Measurements from ENCODE around the gene PLOD2.

Gene PLOD2

DNA sequence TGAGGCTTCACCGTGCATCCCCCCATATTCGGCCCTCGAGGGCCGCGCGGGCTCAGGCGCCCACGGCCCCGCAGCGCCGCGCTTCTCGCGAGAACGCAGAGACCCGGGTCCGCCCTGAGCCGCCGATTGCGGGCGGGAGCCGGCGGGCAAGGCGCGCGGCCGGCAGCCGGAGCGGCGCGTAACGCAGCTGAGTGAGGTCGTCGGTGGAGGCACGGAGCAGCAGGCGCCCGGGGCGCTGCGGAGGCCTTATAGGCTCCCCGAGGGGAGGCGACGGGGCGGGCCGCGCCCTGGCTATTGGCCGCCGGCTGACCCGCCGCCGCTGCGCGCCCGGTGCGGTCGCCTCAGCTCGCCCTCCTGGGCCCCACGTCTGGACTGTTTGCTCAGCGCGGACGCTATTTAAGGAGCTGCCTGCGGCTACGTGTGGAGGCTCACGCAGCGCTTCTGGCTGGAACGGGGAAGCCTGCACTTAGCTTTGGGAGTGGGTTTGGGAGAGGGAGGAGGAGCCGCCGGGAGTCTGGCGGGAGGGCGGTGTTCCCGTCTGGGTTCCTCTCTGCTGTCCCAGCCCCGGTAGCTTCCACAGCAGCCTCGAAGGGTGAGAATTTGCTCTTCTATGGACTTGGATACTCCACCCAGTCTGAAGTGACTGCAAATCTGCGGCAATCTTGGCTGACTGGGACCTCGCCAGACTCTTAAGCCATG, at the start of gene PLOD2:
PLOD2 (minus strand) TSS at position 221 of the 699 bp plus-strand sequence; CDS start at position 26, 195 bp downstream.
- Mint-ChIP-seq H3K4me1 (no peaks in the 10 kb centered on the region), H3K27ac (no peak within 1 kb of the TSS), H3K27me3 (peaks cover 11% of the 10 kb centered on the region), H3K36me3 (no peaks in the 10 kb centered on the region), H3K4me3 (peak within 1 kb of the TSS; percentile 53), H3K9me3 (no peaks in the 10 kb centered on the region)
- DNase-seq (ENCODE audit: low spot score in 2 of 2) = no peak
- ATAC-seq (ENCODE audit: low read depth) = peak; percentile 27

DNA sequence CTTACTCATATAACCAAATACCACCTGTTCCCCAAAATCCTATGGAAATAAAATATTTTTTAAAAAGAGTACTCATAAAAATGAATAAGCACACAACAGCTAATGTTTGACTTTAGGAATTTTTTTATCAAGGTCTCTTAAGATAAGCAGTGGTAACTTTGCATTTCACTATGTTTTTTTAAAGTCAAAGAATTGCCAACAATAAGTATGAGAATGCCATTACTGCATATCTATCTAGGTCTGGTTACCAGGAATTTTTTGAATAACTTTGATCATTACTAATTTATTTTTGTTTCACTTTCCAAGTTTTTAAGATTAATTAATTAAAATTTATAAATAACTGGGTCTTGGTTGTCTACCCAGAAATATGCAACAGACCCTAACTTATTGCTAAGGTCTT, 48.4 kb upstream of the PLOD2 start:
- H3K9me3 Mint-ChIP-seq = no peaks in the 10 kb centered on the region
- no peak overlapping the region for H3K4me3 Mint-ChIP-seq
- H3K4me1 Mint-ChIP-seq = no peaks in the 10 kb centered on the region
- DNase-seq (ENCODE audit: low spot score in 2 of 2) (no peak), ATAC-seq (ENCODE audit: low read depth) (no peak)
- no peaks in the 10 kb centered on the region for H3K36me3 Mint-ChIP-seq
- no peaks in the 10 kb centered on the region for H3K27me3 Mint-ChIP-seq
- no peak overlapping the region for H3K27ac Mint-ChIP-seq

DNA sequence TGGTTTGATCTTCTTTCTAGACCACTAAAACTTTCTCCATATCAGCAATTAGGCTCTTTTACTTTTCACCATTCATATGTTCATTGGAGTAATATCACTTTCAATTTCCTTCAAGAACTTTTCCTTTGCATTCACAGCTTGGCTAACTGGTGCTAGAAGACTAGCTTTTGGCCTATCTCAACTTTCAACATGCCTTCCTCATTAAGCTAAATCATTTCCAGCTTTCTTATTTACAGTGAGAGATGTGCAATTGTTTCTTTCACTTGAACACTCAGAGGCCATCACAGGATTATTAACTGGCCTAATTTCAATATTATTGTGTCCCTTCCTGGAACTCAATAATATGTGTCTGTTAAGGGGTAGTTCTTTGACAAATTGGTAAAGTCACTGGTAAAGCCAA, 42.8 kb upstream of the PLOD2 start:
- H3K36me3 Mint-ChIP-seq = no peaks in the 10 kb centered on the region
- no peaks in the 10 kb centered on the region for H3K9me3 Mint-ChIP-seq
- no peak for DNase-seq (ENCODE audit: low spot score in 2 of 2)
- no peaks in the 10 kb centered on the region for H3K27me3 Mint-ChIP-seq
- H3K27ac Mint-ChIP-seq = no peak overlapping the region
- no peak for ATAC-seq (ENCODE audit: low read depth)
- H3K4me1 Mint-ChIP-seq = no peaks in the 10 kb centered on the region
- H3K4me3 Mint-ChIP-seq = no peak overlapping the region

DNA sequence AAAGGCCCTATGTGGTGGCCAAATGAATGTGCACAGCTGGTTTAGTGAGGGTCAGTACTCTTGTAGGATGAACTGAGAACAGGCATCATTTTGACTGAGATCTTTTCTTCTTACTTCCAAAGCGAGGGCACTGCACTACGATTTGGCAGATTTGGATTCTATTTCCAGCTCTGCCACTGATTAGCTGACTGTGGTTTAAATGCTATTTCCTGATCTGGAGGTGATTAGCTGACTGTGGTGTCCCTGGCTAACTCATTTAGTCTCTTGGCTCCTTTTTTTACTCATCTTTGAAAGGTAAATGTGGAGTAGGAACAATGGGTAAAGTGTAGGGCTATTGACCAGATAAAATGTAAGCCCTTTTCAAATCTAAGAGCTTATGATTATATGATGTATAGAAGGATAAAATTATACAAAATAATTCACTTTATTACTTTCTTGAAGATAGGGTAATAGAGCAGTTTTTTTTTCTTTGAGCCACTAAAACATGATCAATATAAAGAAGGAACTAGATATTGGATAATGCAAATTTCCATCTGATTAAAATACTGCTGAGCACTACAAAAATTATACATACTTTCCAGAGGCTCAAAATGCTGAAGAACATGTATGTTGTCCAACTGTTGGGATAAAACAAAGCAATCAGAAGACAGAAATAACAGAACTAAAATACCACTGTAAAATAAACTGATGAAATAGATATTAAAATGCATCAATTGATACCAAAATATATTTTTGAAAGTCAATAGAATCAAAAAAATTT, 39.7 kb upstream of the PLOD2 start:
- H3K9me3 Mint-ChIP-seq = no peaks in the 10 kb centered on the region
- DNase-seq (ENCODE audit: low spot score in 2 of 2) (no peak), ATAC-seq (ENCODE audit: low read depth) (no peak)
- H3K4me1 Mint-ChIP-seq = no peaks in the 10 kb centered on the region
- no peak overlapping the region for H3K4me3 Mint-ChIP-seq
- peaks cover 6% of the 10 kb centered on the region for H3K27me3 Mint-ChIP-seq
- H3K36me3 Mint-ChIP-seq = no peaks in the 10 kb centered on the region
- no peak overlapping the region for H3K27ac Mint-ChIP-seq

DNA sequence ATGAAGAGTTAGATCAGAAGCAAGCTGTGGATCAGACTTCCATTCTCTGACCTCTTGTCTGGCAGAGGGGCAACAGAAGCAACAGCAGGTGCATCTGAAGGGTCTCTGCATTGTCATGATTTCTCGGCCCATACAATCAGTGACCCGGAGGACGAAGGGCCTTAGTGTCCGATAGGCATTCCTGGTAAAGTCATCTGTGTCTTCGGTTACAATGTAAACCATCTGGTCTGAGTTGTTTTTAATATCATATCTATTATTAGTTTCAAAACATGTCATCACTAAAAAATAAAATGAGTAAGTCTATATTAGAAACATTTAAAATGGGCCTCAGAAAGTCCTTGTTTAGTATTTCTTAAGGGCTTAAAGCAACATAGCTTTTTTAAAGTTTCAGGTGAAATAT, 38.8 kb upstream of the PLOD2 start:
- Mint-ChIP-seq H3K4me1 (no peaks in the 10 kb centered on the region), H3K27ac (no peak overlapping the region), H3K9me3 (no peaks in the 10 kb centered on the region), H3K4me3 (no peak overlapping the region), H3K27me3 (peaks cover 6% of the 10 kb centered on the region), H3K36me3 (no peaks in the 10 kb centered on the region)
- ATAC-seq (ENCODE audit: low read depth) (no peak), DNase-seq (ENCODE audit: low spot score in 2 of 2) (no peak)

DNA sequence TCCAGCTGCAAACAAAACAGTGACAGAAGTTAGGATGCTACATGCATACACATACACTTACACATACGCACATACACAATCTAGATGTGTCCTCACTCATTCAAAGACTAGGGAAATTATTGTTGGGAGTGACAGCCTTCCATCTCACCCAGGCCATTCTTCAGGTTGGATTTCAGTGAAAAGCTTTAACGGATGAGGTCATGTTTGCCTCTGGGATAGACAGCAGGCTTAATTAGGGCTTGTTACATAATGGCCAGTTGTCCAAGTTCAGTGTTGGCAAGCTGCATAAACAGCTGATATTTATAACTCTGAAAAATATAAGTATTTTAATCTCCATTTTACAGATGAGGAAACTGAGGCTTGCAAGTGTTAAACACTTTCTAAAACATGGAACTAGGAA, 35.8 kb upstream of the PLOD2 start:
- H3K4me3 Mint-ChIP-seq = no peak overlapping the region
- ATAC-seq (ENCODE audit: low read depth) (no peak), DNase-seq (ENCODE audit: low spot score in 2 of 2) (no peak)
- no peaks in the 10 kb centered on the region for H3K36me3 Mint-ChIP-seq
- no peaks in the 10 kb centered on the region for H3K9me3 Mint-ChIP-seq
- no peak overlapping the region for H3K27ac Mint-ChIP-seq
- peaks cover 6% of the 10 kb centered on the region for H3K27me3 Mint-ChIP-seq
- no peaks in the 10 kb centered on the region for H3K4me1 Mint-ChIP-seq

DNA sequence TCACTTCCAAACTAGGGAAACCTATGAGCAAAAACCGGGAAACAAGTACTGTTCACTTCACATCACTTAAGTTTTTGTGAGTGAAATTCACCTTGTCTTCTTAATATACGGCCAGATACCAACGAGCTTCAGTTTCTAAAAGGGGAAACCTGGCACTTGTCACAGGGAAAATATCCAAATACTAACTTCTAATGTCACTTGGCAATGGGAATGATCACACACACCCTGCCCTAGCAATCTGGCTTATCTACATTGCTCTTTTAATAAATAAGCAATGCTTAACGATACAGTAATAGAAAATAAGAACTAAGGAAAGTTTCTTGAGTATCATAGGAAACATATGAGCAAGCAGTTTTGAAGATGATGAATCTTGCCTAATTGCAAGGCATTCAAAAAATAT, 34.6 kb upstream of the PLOD2 start:
- Mint-ChIP-seq H3K27ac (no peak overlapping the region), H3K36me3 (no peaks in the 10 kb centered on the region), H3K27me3 (peaks cover 6% of the 10 kb centered on the region), H3K4me1 (no peaks in the 10 kb centered on the region), H3K4me3 (no peak overlapping the region), H3K9me3 (no peaks in the 10 kb centered on the region)
- ATAC-seq (ENCODE audit: low read depth) (no peak), DNase-seq (ENCODE audit: low spot score in 2 of 2) (no peak)

DNA sequence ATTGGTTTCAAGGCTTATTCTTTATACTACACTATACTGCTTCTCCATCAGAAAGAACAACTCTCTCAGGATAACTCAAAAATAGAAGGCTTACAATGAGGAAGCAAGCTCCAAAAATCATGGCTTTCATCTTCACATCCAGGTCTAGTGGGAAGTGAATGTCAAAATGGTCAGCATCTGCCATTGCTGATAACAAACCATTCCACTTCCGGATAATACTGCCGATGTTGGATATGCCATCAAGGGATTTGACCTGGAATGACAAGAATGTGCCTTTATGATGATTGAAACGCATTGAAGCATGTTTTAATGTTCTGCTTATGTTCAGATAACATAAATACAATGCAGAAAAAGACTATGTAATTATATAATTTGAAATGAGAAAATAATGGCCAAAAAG, 34.0 kb upstream of the PLOD2 start:
- H3K27ac Mint-ChIP-seq = no peak overlapping the region
- no peaks in the 10 kb centered on the region for H3K36me3 Mint-ChIP-seq
- no peaks in the 10 kb centered on the region for H3K9me3 Mint-ChIP-seq
- peaks cover 6% of the 10 kb centered on the region for H3K27me3 Mint-ChIP-seq
- no peak overlapping the region for H3K4me3 Mint-ChIP-seq
- no peak for ATAC-seq (ENCODE audit: low read depth)
- no peak for DNase-seq (ENCODE audit: low spot score in 2 of 2)
- no peaks in the 10 kb centered on the region for H3K4me1 Mint-ChIP-seq

DNA sequence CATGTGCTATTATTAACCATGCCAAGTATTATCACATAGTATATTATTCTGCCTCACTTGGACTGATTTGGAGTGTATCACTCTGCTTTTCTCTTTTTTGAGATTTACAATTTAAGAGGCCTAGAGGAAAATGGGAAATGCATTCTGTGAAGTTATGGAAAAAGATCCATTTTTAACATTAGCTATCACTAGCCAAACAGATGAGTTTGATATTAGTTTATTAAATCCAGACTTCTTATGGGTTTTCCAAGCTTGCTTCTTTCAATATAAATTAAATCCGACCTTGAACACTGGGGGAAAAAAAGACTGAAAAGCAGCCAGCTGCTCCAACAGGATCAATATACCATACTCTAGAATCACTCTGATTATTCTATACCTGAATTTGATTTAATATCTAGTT, 30.1 kb upstream of the PLOD2 start:
- DNase-seq (ENCODE audit: low spot score in 2 of 2) = no peak
- peaks cover 2% of the 10 kb centered on the region for H3K4me1 Mint-ChIP-seq
- no peaks in the 10 kb centered on the region for H3K36me3 Mint-ChIP-seq
- H3K27me3 Mint-ChIP-seq = peaks cover 4% of the 10 kb centered on the region
- H3K27ac Mint-ChIP-seq = no peak overlapping the region
- ATAC-seq (ENCODE audit: low read depth) = no peak
- H3K9me3 Mint-ChIP-seq = no peaks in the 10 kb centered on the region
- H3K4me3 Mint-ChIP-seq = no peak overlapping the region

DNA sequence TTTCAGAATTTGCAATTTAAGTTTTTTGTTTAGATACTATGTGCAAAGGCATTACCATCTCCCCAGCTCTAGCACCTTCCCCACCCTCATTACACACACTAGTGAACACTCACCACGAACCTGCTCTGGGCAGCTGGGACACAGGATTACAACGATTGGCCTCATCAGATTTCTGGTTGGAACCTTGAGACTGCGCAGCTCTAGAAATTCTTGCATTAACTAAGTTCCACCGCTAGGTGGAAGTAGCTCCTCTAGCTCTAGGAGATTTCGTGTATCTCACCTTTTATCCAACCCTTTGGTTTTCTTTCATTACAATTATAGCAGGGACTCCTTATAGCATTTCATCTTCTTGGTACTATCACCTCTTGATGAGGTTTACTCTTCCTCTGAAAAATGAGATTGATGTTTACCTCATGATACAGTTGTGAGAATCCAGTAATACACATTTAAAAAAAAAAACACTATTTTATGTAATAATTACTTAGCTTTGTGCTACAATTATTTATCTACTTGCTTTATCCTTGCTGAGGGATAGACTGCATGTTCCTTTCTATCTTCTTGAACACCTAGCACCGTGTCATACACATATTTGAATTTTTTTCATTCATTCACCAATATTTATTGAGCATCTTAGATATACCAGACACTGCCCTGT, 28.7 kb upstream of the PLOD2 start:
- DNase-seq (ENCODE audit: low spot score in 2 of 2) = peak; percentile 10 to 18
- no peaks in the 10 kb centered on the region for H3K9me3 Mint-ChIP-seq
- H3K36me3 Mint-ChIP-seq = no peaks in the 10 kb centered on the region

DNA sequence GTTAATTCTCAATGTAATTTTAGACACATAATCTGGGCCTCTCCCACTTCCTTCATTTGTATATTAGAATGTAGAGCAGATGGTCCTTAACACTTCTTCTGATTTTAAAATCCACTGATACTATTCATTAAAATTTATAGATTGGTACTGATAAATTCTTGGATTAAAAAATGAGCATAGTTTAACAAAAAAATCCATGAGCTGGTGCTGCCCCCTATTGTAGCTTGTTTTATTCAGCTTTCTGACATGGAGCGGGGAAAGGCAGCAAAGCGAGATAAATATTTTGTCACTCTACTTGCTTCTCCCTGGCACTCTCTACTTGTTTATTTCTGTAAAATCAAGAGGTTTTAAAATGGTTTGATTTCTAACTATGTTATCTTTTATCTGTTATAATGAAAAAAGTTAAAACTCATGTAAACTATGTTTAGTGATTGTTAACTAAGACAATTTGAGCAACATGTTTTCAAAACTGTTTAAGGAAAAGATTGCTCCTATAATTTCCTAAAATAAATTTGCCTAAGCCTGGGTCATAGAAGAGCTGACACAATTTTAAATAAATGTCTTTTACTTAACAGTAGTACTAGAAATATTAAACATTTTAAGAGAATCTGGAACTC, 26.5 kb upstream of the PLOD2 start:
- Mint-ChIP-seq H3K27ac (no peak overlapping the region), H3K4me3 (no peak overlapping the region), H3K27me3 (peaks cover 4% of the 10 kb centered on the region), H3K9me3 (no peaks in the 10 kb centered on the region), H3K4me1 (peaks cover 2% of the 10 kb centered on the region), H3K36me3 (no peaks in the 10 kb centered on the region)
- ATAC-seq (ENCODE audit: low read depth) = no peak
- no peak for DNase-seq (ENCODE audit: low spot score in 2 of 2)

More for the DNA sequence above, 28.7 kb upstream of the PLOD2 start:
- H3K4me3 Mint-ChIP-seq = no peak overlapping the region
- ATAC-seq (ENCODE audit: low read depth) = peak; percentile 63
- H3K27me3 Mint-ChIP-seq = peaks cover 4% of the 10 kb centered on the region
- H3K4me1 Mint-ChIP-seq = peaks cover 2% of the 10 kb centered on the region
- no peak overlapping the region for H3K27ac Mint-ChIP-seq

DNA sequence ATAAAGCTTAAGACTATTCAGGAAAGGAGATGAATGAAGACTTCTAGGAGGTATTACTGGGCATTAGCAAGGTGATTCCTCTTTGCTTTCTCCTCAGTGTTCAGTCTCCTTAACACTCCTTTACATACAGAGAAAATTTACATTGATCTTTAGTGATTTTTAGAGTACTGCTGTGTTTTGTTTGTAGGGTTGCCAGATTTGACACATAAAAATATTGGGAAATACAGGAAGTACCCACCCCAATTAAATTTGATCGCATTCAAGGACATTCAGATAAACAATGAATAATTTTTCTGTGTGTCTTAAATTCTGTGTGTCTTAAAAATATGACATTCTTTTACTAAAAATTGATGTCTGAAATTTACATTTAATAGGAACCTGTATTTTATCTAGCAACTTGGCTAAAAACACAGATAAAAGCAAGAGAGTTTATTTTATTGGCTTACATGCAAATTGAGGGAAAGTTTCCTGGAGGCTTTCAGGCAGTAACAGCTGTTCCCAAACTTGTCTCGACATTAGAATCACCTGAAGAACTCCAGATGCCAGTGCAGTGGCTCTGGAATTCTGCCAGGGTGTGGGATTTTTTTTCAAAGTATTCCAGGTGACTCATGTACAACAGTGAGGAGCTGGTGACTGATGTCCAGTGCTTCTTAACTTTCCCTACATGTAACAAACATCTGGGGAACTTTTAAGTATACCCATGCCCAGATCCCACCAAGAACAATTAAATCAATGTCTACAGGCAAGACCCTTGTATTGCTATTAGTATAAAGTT, 23.4 kb upstream of the PLOD2 start:
- Mint-ChIP-seq H3K4me3 (no peak overlapping the region), H3K9me3 (no peaks in the 10 kb centered on the region), H3K27me3 (peaks cover 3% of the 10 kb centered on the region), H3K4me1 (peaks cover under 1% of the 10 kb centered on the region), H3K27ac (no peak overlapping the region), H3K36me3 (no peaks in the 10 kb centered on the region)
- ATAC-seq (ENCODE audit: low read depth) (no peak), DNase-seq (ENCODE audit: low spot score in 2 of 2) (no peak)

DNA sequence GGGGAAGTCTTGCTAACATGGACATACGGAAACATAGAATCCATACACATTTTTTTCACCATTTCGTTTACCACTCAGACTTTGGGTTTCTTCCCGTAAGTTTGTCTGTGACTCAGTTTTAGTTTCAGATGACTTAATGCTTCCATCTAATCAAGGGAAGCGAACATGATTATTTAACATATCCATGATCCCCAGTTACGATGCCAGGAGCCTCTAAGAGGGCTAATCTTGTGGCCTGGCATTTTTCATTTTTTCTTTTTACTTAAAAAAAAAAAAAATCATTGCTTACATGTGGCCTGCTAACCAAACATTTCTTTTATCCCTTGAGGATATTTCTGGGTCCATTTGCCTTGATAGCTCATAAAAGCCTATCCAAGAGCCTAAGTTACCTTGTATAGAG, 20.2 kb upstream of the PLOD2 start:
- Mint-ChIP-seq H3K9me3 (no peaks in the 10 kb centered on the region), H3K27ac (no peak overlapping the region), H3K27me3 (no peaks in the 10 kb centered on the region), H3K36me3 (no peaks in the 10 kb centered on the region), H3K4me1 (no peaks in the 10 kb centered on the region), H3K4me3 (no peak overlapping the region)
- no peak for DNase-seq (ENCODE audit: low spot score in 2 of 2)
- no peak for ATAC-seq (ENCODE audit: low read depth)
